Activated naive CD8-positive, alpha-beta T cell treated with anti-CD3 and anti-CD28 coated beads for 36 hours (primary cell): Measurements from ENCODE around the gene TMEM161A. TPM values are rescaled to one million over a fixed set of nuclear protein-coding genes. Genes with fewer than 3 reads are reported as not detected.
"Not testable (repeated sequence)": the region's sequence is repeated elsewhere in the genome, so short reads cannot be mapped to it uniquely, and the experiment has no call there.

Source experiments
- DNase-seq: peaks from one replicate; pipeline ENCODE4 v3.0.0; 2021
- H3K27ac Mint-ChIP-seq: one replicate; pipeline ENCODE4 v1.8.0; 2022; ENCODE audit warnings: mild to moderate bottlenecking, moderate library complexity, mixed read lengths
- H3K27me3 Mint-ChIP-seq: one replicate; pipeline ENCODE4 v1.8.0; 2022; ENCODE audit warnings: mild to moderate bottlenecking, mixed read lengths
- H3K36me3 Mint-ChIP-seq: one replicate; pipeline ENCODE4 v1.8.0; 2021; ENCODE audit warnings: mild to moderate bottlenecking, mixed read lengths
- H3K4me1 Mint-ChIP-seq: one replicate; pipeline ENCODE4 v1.8.0; 2021; ENCODE audit warnings: mixed read lengths
- H3K4me3 Mint-ChIP-seq: one replicate; pipeline ENCODE4 v1.8.0; 2022; ENCODE audit warnings: mild to moderate bottlenecking, moderate library complexity, mixed read lengths
- H3K9me3 Mint-ChIP-seq: one replicate; pipeline ENCODE4 v1.8.0; 2022; ENCODE audit warnings: mixed read lengths
- total RNA-seq, 2 experiments: library from RNA; stranded (reverse); gene quantifications; one replicate each; pipeline ENCODE4 v1.2.3, GENCODE V29; 2021

Gene TMEM161A
- total RNA-seq, 2 experiments from 2014 or later: 24.2 to 25.8 TPM

DNA sequence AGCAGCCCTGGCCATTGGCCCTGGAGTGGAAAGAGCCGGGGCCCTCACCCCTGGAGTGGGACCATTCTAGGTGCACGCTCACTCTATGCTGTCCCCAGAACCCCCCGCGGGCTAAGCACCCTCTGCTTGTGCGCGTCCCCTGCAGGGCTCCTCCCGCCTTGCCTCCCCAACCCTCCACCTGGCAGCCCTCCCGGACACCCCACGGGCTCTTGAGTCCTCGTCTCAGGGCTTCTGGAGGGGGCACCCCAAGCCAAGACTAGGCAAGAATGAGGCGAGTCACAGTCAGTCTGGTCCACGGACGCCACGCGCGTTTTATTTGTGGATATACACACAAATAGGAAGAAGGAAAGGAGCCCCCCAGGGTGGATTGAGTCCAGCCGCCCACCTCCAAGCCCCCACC, 7.0 kb upstream of the TMEM161A start:
- no peaks in the 10 kb centered on the region for H3K9me3 Mint-ChIP-seq
- H3K27ac Mint-ChIP-seq: no peak overlapping the region
- H3K27me3 Mint-ChIP-seq: no peaks in the 10 kb centered on the region
- no peaks in the 10 kb centered on the region for H3K36me3 Mint-ChIP-seq
- no peak overlapping the region for H3K4me3 Mint-ChIP-seq
- no peak for DNase-seq
- no peaks in the 10 kb centered on the region for H3K4me1 Mint-ChIP-seq

DNA sequence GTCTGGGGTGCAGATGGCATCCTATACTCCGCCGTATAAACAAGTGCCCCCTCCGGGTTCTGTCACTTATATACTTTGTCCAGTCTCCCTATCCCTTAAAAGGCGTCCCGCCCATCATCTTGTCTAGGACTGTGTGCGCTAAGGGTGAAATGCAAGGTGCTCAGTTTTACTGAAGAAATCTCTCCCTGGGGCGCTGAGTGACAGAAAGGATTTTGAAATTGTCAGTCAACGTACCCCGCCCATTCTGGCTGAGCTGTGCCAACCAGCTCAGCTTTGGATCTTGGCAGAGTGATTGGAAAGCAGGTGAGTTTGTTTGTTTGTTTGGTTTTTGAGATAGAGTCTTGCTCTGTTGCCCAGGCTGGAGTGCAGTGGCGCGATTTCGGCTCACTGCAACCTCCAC, 4.1 kb upstream of the TMEM161A start:
- H3K4me1 Mint-ChIP-seq: peaks cover 17% of the 10 kb centered on the region
- H3K9me3 Mint-ChIP-seq: no peaks in the 10 kb centered on the region
- no peak overlapping the region for H3K4me3 Mint-ChIP-seq

DNA sequence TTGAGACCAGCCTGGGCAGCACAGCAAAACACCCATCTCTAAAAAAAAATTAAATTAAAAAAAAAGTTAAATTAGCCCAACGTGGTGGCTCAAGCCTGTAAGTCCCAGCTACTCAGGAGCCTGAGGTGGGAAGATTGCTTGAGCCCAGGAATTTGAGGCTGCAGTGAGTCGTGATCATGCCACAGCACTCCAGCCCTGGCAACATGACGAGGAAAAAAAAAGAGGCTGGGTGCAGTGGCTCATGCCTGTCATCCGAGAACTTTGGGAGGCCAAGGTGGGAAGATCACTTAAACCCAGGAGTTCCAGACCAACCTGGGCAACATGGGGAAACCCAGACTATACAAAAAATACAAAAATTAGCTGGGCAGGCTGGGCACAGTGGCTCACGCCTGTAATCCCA, 2.2 kb upstream of the TMEM161A start:
- Mint-ChIP-seq H3K36me3 (no peaks in the 10 kb centered on the region), H3K27ac (no peak overlapping the region), H3K9me3 (no peaks in the 10 kb centered on the region), H3K4me1 (peaks cover 21% of the 10 kb centered on the region), H3K27me3 (no peaks in the 10 kb centered on the region), H3K4me3 (no peak overlapping the region)
- DNase-seq: no peak

More for the DNA sequence above, 4.1 kb upstream of the TMEM161A start:
- H3K36me3 Mint-ChIP-seq: no peaks in the 10 kb centered on the region
- DNase-seq: no peak
- H3K27ac Mint-ChIP-seq: no peak overlapping the region
- H3K27me3 Mint-ChIP-seq: no peaks in the 10 kb centered on the region

DNA sequence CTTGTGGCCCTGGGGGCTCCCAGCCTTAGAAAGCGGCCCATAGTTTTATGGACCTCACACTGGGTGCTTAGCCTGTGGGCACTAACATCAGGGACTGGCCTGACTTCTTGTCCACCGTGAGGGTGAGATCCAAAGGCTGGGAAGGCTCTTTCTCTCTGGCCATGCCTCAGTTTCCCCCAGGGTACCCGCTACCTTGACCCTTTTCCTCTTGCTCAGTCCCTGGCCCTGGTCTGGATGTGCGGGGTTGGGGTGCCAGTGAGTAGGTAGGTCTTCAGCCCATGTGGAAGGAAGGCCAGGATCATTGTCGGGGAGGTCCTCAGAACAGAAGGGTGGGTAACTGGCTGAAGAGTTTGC, 1.6 kb upstream of the TMEM161A start:
- Mint-ChIP-seq H3K36me3 (peaks cover 2% of the 10 kb centered on the region), H3K4me1 (peaks cover 24% of the 10 kb centered on the region), H3K27ac (no peak overlapping the region), H3K27me3 (no peaks in the 10 kb centered on the region), H3K4me3 (no peak overlapping the region), H3K9me3 (no peaks in the 10 kb centered on the region)
- no peak for DNase-seq

DNA sequence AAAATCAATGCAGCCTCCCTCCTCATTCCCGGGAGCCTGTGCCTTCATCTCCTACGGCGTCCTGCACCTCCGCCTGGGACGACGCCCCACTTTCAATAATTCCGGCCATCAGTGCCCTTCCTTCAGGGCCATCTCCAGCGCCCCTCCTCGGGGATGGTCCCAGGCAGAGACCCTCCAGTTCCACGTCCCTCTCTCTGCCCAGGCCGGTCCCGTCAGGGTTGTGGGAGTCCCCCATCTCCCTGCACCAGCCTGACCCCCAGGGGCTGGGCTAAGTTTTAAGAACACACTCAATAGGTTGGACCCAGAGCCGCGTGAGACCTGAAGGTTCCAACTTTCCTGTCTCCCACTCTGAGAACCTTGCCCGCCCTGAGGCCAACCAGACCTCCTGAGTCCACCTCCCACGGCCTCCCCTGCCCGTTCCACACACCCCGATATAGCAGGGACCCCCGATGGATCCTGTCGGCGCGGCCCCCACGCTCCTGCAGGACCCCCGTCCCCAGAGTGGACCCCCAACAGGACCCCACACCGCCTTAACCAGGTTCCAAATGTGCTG, 646 bp downstream of the TMEM161A start:
- H3K27me3 Mint-ChIP-seq: no peaks in the 10 kb centered on the region
- peaks cover 15% of the 10 kb centered on the region for H3K36me3 Mint-ChIP-seq
- H3K4me1 Mint-ChIP-seq: peaks cover 27% of the 10 kb centered on the region
- H3K9me3 Mint-ChIP-seq: peaks cover under 1% of the 10 kb centered on the region
- H3K27ac Mint-ChIP-seq: peak overlapping the region; percentile 96
- DNase-seq: no peak
- H3K4me3 Mint-ChIP-seq: peak overlapping the region; percentile 95

DNA sequence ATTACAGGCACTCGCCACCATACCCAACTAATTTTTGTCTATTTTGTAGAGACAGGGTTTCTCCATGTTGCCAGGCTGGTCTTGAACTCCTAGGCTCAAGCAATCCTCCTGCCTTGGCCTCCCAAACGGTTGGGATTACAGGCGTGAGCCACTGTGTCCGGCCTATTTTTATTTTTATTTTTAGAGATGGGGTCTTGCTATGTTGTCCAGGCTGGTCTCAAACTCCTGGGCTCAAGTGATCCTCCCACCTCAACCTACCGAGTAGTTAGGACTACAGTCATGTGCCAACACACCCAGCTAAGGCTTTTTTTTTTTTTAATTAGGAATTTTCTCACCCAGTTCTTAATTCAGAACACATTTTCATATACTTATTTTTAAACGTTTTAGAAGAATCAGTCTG, 2.6 kb downstream of the TMEM161A start:
- DNase-seq, H3K27ac Mint-ChIP-seq, H3K9me3 Mint-ChIP-seq, H3K27me3 Mint-ChIP-seq, H3K4me3 Mint-ChIP-seq: not testable (repeated sequence)
- Mint-ChIP-seq H3K36me3 (peaks cover 24% of the 10 kb centered on the region), H3K4me1 (peaks cover 27% of the 10 kb centered on the region)

DNA sequence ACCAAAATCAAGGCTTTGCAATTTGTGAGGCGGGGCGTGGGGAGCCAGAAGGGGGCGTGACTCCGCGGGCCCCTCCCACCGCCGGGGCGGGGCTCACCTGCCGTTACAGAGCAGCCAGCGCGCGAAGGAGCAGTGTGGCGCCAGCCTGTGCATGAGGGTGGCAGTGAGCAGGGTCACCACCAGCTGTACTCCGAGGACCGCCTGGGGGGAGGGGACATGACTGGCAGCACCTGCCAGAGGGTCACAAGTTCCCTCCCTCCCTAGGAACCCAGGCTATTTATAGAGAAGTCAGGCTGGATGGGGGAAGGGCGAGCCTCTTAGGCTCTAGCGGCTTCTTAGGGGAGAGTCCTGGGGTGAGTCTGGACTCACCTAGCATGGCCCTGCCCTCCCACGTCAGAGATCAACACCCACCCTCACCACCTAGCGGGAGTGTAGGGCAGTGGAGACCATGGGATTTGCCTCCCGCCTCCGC, 3.6 kb downstream of the TMEM161A start:
- Mint-ChIP-seq H3K27me3 (no peaks in the 10 kb centered on the region), H3K4me1 (peaks cover 27% of the 10 kb centered on the region), H3K36me3 (peaks cover 30% of the 10 kb centered on the region), H3K27ac (no peak overlapping the region), H3K9me3 (peaks cover 6% of the 10 kb centered on the region), H3K4me3 (no peak overlapping the region)
- peak; percentile 43 for DNase-seq

DNA sequence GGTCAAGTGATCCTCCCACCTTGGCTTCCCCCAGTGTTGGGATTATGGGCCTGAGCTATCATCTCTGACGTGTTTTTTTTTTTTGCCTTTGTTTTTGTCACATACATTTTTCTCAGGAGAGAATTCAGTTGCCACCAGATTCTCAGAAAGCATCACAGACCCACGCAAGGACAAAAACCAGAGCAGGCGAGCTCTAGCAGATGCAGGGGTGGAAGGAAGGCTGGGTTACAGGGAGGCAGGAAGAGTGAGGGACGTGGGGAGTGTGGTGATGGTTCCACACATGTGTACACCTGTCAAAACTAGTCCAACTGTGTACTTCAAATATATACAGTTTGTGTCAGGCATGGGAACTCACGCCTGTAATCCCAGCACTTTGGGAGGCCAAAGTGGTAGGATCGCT, 4.3 kb downstream of the TMEM161A start:
- H3K4me3 Mint-ChIP-seq: no peak overlapping the region
- H3K4me1 Mint-ChIP-seq: peaks cover 26% of the 10 kb centered on the region
- peaks cover 6% of the 10 kb centered on the region for H3K9me3 Mint-ChIP-seq
- no peaks in the 10 kb centered on the region for H3K27me3 Mint-ChIP-seq
- no peak overlapping the region for H3K27ac Mint-ChIP-seq
- peaks cover 35% of the 10 kb centered on the region for H3K36me3 Mint-ChIP-seq
- DNase-seq: no peak

DNA sequence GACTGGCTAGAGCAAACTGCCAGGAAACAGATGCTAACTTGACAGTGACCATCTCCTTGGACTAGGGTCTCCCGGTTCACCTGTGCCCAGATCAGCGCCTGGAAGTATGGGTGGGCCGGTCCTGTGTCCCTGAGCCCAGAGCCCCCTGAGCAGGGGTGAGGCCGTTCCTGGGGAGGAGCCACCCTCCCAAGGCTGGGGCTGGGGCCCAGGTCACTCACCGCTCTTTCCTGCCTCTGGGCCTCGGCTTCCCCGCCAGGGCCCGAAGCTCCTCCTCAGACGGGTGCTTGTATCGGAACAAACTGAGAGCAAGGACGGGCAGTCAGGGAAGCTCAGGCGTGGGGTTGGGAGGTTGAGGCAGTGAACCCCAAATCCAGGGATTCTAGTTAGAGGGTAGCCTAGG, 5.4 kb downstream of the TMEM161A start:
- Mint-ChIP-seq H3K9me3 (peaks cover 6% of the 10 kb centered on the region), H3K4me1 (peaks cover 16% of the 10 kb centered on the region), H3K36me3 (peaks cover 40% of the 10 kb centered on the region), H3K27ac (no peak overlapping the region), H3K27me3 (no peaks in the 10 kb centered on the region), H3K4me3 (no peak overlapping the region)
- DNase-seq: no peak

DNA sequence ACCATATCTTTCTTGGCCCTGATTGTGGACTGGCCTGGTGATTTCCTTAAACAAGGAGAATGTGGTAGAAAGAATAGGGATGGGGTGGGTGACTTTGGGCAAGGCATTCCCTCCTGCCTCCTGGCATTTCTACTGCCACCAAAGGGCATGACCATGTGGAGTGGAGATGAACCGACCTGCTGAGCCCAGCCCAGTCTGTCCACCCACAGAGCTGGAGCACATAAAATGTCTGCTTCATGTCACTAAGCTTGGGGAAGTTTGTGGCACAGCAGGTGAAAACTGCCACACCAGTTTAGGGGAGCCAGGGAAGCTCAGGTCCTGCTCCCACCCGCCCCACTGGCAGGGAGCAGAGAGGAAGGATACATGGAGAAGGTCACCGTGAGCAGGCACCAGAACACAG, 6.3 kb downstream of the TMEM161A start:
- Mint-ChIP-seq H3K4me1 (peaks cover 6% of the 10 kb centered on the region), H3K27ac (no peak overlapping the region), H3K36me3 (peaks cover 42% of the 10 kb centered on the region), H3K27me3 (no peaks in the 10 kb centered on the region), H3K4me3 (no peak overlapping the region), H3K9me3 (peaks cover 6% of the 10 kb centered on the region)
- no peak for DNase-seq

DNA sequence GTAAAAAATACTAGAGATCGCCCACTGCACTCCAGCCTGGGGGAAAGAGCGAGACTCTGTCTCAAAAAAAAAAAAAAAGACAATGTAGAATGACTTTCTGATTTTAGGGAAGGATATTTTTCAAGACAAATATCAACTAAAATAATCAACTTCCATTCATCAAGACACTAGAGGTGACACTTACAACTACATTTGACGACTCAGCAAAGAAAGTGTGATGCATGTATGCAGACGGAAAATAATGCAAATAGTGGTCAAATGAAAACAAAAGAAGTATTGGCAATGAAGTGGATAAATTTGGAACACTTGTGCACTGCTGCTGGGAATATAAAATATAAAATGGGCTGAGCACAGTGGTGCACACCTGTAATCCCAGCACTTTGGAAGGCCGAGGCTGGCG, 12.2 kb downstream of the TMEM161A start:
- H3K36me3 Mint-ChIP-seq: peaks cover 41% of the 10 kb centered on the region
- DNase-seq: no peak
- no peaks in the 10 kb centered on the region for H3K27me3 Mint-ChIP-seq
- no peak overlapping the region for H3K27ac Mint-ChIP-seq
- peaks cover 10% of the 10 kb centered on the region for H3K9me3 Mint-ChIP-seq
- H3K4me3 Mint-ChIP-seq: no peak overlapping the region
- no peaks in the 10 kb centered on the region for H3K4me1 Mint-ChIP-seq

DNA sequence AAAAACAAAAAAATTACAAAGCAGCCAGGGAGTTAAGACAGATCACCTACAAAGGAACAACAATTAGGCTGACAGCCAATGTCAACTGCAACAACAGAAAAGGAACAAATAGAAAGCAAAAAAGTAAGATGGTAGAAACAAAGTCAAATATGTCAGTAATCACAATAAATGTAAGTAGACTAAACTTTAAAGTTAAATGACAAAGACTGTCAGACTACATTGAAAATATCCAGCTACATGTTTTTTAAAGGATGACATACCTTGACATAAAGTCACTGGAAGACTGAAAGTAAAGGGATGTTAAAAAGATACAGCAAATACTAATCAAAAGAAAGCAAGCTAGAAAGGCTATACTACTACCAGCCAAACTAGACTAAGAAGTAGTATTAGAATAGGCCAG, 14.9 kb downstream of the TMEM161A start:
- H3K4me1 Mint-ChIP-seq: no peaks in the 10 kb centered on the region
- DNase-seq: no peak

DNA sequence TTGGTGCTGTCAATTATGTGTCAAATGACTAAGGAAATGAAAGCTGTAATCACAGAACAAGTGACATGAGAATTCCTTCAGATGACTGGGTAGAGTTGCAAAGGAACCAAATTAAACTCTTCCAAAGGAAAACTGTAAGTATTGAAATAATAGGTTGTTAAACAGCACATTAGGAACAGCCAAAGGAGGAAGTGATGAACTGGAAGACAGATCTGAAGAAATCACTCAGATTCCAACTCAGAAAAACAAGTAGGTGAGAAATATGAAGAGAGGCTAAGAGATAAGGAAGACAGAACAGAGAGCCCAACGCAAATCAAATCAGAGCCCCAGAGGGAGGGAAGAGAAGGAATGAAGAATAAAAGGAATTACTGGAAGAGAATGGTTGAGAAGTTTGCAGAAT, 15.4 kb downstream of the TMEM161A start:
- Mint-ChIP-seq H3K4me3 (no peak overlapping the region), H3K27me3 (no peaks in the 10 kb centered on the region), H3K4me1 (no peaks in the 10 kb centered on the region), H3K27ac (no peak overlapping the region), H3K9me3 (peaks cover 10% of the 10 kb centered on the region), H3K36me3 (peaks cover 32% of the 10 kb centered on the region)
- DNase-seq: no peak

More for the DNA sequence above, 14.9 kb downstream of the TMEM161A start:
- Mint-ChIP-seq H3K4me3 (no peak overlapping the region), H3K27me3 (no peaks in the 10 kb centered on the region), H3K9me3 (peaks cover 10% of the 10 kb centered on the region), H3K27ac (no peak overlapping the region), H3K36me3 (peaks cover 33% of the 10 kb centered on the region)

DNA sequence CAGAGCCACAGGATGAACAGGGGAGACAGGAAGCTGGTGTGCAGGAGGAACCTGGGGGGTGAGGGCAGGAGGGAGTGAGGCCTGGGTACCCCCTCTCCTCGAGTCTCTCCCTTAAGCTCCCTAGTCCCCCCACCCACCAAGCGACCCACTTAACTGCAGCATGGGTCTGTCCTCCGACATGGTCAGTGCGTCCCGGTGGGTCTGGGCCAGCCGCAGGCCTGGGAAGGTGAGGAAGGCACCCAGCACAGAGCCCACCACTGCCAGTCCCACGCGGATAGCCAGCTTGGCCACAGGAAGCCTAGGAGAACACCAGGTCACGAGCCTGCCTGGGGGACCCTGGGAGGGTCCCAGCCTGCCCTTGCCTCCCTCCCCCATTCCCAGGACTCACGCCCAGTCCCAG, 16.9 kb downstream of the TMEM161A start:
- peaks cover 10% of the 10 kb centered on the region for H3K9me3 Mint-ChIP-seq
- H3K27ac Mint-ChIP-seq: no peak overlapping the region
- H3K27me3 Mint-ChIP-seq: no peaks in the 10 kb centered on the region
- H3K4me3 Mint-ChIP-seq: no peak overlapping the region
- no peak for DNase-seq
- no peaks in the 10 kb centered on the region for H3K4me1 Mint-ChIP-seq
- peaks cover 30% of the 10 kb centered on the region for H3K36me3 Mint-ChIP-seq

DNA sequence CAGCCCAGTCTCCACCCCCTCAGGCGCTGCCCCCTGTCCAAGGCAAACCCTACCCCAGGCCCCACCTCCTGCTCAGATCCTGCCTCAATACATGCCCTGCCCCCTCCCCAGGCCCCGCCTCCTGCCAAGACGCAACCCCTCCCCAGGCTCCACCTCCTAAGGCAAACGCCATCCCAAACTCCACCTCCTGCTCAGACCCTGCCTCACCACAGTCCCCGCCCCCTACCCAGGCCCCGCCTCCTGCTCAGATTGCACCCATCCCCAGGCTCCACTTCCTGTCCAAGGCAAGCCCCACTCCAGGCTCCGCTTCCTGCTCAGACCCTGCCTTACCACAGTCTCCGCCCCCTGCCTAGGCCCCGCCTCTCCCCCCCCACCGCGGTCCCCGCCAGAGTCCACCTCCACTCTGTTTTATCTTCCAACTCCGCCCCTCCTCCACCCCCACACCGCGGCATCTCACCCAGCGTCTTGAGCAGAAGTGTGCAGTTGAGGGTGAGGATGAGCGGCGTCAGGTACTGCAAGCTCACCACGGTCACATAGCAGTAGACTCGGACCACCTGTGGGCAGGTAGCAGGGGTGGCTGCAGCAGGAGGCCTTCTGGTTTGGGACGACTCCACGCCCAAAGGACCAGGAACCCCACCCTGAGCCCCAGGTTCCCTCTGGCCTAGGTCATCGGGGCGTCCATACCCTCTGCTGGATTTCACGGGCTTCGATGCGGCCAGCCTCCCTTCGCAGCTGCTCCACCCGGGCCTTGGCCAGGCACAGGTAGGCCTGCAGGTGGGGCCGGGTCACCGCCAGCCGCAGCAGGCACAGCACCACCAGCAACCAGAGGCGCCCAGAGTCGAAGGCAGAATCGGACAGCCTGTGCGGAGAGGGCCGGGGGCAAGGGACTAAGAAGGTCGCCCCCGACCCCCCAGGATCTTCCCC, 17.7 kb downstream of the TMEM161A start:
- peak; percentile 48 for DNase-seq
- H3K27me3 Mint-ChIP-seq: no peaks in the 10 kb centered on the region
- no peak overlapping the region for H3K4me3 Mint-ChIP-seq
- peaks cover 30% of the 10 kb centered on the region for H3K36me3 Mint-ChIP-seq
- H3K27ac Mint-ChIP-seq: no peak overlapping the region
- no peaks in the 10 kb centered on the region for H3K4me1 Mint-ChIP-seq
- H3K9me3 Mint-ChIP-seq: peaks cover 10% of the 10 kb centered on the region
